ENCODE data around the gene BCAR3.

GRCh38 chr1:93574511-93574910, 107.1 kb downstream of the BCAR3 start:
- TF ChIP-seq RCOR1 (IDR thresholded peaks at IDR 0.05; ENCODE audit: low read depth, low read length) = no peak
- TF ChIP-seq JUN (IDR thresholded peaks at IDR 0.05) = no peak
- no peak for TF ChIP-seq MYC (IDR thresholded peaks at IDR 0.05; ENCODE audit: borderline replicate concordance, low read length)
- no peak for TF ChIP-seq CTCF (IDR thresholded peaks at IDR 0.05)
- TF ChIP-seq EP300 (IDR thresholded peaks at IDR 0.05) = no peak
- TF ChIP-seq BHLHE40 (IDR thresholded peaks at IDR 0.05; ENCODE audit: low read depth, low read length) = no peak
- no peak for TF ChIP-seq RNF2 (IDR thresholded peaks at IDR 0.05; ENCODE audit: borderline replicate concordance, low read depth)
- TF ChIP-seq BCL3 (IDR thresholded peaks at IDR 0.05) = no peak
- no peak for TF ChIP-seq CBX8 (IDR thresholded peaks at IDR 0.05)
- TF ChIP-seq POLR2A (IDR thresholded peaks at IDR 0.05; ENCODE audit: low read length) = no peak
- TF ChIP-seq HOXA7 (CRISPR knock-in tag; IDR thresholded peaks at IDR 0.05) = no peak
- no peak for TF ChIP-seq E2F6 (IDR thresholded peaks at IDR 0.05; ENCODE audit: borderline replicate concordance, low read depth)
- TF ChIP-seq TP53 (CRISPR knock-in tag; IDR thresholded peaks at IDR 0.05) = no peak
- no peak for TF ChIP-seq PBX3 (IDR thresholded peaks at IDR 0.05)

Data from A549 (cell line).